Lower leg skin (tissue), 3 donors: ENCODE data around the gene MCM8.

ENCODE experiments used
- POLR2A ChIP-seq, 2 donors: fragments of 450-650 bp; IDR thresholded peaks; one replicate each; pipeline ENCODE4 v1.6.1; 2016 to 2017; ENCODE audit warnings: antibody characterized with exemption in 2 of 2, mild to moderate bottlenecking in 1 of 2, moderate library complexity in 1 of 2
- TF ChIP-seq, protein P1 (sequence below), 3 donors: fragments of 450-650 bp; IDR thresholded peaks; one replicate each; pipeline ENCODE4 v1.5.1; 2016; ENCODE audit warnings: antibody characterized with exemption in 3 of 3, mild to moderate bottlenecking in 3 of 3, moderate library complexity in 2 of 3

DNA sequence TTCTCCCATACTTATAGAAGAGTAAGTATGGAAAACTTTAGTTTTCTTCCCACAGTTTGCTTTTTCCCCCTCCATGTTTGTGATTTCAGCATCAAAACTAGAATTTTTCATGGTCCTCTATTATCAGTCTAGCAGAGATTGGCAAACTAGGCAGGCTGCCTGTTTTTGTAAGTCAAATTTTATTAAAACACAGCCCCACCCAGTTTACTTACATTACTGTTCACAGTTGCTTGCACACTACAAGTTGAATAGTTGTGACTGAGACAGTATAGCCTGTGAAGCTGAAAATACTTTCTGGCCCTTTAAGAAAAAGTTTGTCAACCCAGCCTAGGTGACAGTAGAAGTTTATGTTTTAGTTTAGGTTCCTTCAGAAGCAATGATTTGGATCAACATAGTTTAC, 19.5 kb downstream of the MCM8 start:
- TF ChIP-seq, protein P1, sequence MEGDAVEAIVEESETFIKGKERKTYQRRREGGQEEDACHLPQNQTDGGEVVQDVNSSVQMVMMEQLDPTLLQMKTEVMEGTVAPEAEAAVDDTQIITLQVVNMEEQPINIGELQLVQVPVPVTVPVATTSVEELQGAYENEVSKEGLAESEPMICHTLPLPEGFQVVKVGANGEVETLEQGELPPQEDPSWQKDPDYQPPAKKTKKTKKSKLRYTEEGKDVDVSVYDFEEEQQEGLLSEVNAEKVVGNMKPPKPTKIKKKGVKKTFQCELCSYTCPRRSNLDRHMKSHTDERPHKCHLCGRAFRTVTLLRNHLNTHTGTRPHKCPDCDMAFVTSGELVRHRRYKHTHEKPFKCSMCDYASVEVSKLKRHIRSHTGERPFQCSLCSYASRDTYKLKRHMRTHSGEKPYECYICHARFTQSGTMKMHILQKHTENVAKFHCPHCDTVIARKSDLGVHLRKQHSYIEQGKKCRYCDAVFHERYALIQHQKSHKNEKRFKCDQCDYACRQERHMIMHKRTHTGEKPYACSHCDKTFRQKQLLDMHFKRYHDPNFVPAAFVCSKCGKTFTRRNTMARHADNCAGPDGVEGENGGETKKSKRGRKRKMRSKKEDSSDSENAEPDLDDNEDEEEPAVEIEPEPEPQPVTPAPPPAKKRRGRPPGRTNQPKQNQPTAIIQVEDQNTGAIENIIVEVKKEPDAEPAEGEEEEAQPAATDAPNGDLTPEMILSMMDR (IDR thresholded peaks at IDR 0.05): no peak
- no peak for TF ChIP-seq POLR2A (IDR thresholded peaks at IDR 0.05)
